ENCODE data around the gene CDC42BPA. TPM values are rescaled to one million over a fixed set of nuclear protein-coding genes. Genes with fewer than 3 reads are reported as not detected.
A peak's percentile ranks its signal among the peaks of the same experiment; 100 is the strongest.

CDC42BPA gene, protein sequence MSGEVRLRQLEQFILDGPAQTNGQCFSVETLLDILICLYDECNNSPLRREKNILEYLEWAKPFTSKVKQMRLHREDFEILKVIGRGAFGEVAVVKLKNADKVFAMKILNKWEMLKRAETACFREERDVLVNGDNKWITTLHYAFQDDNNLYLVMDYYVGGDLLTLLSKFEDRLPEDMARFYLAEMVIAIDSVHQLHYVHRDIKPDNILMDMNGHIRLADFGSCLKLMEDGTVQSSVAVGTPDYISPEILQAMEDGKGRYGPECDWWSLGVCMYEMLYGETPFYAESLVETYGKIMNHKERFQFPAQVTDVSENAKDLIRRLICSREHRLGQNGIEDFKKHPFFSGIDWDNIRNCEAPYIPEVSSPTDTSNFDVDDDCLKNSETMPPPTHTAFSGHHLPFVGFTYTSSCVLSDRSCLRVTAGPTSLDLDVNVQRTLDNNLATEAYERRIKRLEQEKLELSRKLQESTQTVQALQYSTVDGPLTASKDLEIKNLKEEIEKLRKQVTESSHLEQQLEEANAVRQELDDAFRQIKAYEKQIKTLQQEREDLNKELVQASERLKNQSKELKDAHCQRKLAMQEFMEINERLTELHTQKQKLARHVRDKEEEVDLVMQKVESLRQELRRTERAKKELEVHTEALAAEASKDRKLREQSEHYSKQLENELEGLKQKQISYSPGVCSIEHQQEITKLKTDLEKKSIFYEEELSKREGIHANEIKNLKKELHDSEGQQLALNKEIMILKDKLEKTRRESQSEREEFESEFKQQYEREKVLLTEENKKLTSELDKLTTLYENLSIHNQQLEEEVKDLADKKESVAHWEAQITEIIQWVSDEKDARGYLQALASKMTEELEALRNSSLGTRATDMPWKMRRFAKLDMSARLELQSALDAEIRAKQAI (N-terminal part only)
- total RNA-seq, result 60.7 TPM
- polyA plus RNA-seq (ENCODE audit: insufficient read depth, low read depth, low replicate concordance), result 11.2 TPM
- long read RNA-seq, donor 1, result 0 reads
- long read RNA-seq, donor 2, result 0 reads
- long read RNA-seq, donor 3, result 0 reads
- long read RNA-seq, donor 4, full-length matches to known transcripts, result 3 of 3 reads
- long read RNA-seq, donor 4, partial matches to known transcripts, result 0 of 3 reads
- long read RNA-seq, donor 4, other reads (novel, unspliced or antisense), result 0 of 3 reads
- long read RNA-seq, donor 5, result 0 reads
- long read RNA-seq, donor 6, result 0 reads
- long read RNA-seq, donor 7, full-length matches to known transcripts, result 1 of 64 reads
- long read RNA-seq, donor 7, partial matches to known transcripts, result 40 of 64 reads
- long read RNA-seq, donor 7, other reads (novel, unspliced or antisense), result 23 of 64 reads
- long read RNA-seq, donor 8, full-length matches to known transcripts, result 1 of 1 reads
- long read RNA-seq, donor 8, partial matches to known transcripts, result 0 of 1 reads
- long read RNA-seq, donor 8, other reads (novel, unspliced or antisense), result 0 of 1 reads
- long read RNA-seq, donor 9, result 0 reads
- long read RNA-seq, donor 10, partial matches to known transcripts, result 0 of 1 reads
- long read RNA-seq, donor 10, other reads (novel, unspliced or antisense), result 0 of 1 reads

DNA sequence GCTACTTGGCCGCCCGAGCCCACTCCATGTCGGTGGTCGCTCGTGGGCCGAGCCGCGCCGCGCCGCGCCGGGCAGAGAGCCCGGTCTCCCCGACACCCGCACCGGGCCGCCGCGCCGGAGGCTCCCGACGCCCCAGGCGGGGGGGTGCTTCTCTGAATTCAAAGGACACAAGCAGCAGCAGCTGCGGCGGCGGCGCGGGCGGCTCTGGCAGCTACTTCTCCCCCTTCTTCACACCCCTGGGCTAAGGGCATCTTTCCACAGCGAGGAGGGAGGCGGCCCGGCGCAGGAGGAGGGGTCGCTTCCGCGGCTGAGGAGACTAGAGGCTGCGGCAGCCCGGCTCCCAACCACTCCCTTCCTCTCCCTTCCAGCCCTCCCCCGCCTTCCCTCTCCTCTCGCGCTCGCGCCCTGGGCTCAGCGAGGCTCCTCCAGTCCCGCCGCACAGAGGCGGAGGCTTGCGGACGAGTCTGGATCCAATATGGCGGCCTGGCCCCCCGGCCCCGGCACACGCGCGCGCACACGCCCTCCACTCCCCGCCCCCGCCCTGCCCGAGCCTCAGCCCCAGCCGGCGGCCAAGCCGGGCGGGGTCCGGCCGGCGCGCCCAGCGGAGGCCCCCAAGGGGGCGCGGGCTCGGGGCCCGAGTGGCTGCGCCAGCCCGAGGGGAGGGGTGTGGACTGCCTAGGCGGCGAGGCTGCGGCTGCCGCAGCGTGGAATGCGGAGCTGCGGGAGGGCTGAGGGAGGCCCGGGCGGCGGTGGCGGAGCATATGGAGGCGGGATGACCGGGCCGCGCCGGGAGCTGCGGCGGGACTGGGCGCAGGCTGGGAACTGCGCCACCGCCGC, at the start of gene CDC42BPA:
TSS of gene CDC42BPA (minus strand) at position 477 of the 837 bp plus-strand sequence. CDS start 1,310 bp downstream, outside the sequence.
- Histone ChIP-seq H3K9ac (ENCODE audit: low read length in 3 of 3) (peak within 1 kb of the TSS; percentile 60 to 85 (median 75)), H3K36me3 (ENCODE audit: control insufficient read depth in 2 of 3, insufficient read depth in 3 of 3, low read length in 3 of 3) (no peaks in the 10 kb centered on the region), H3K27me3 (ENCODE audit: control insufficient read depth, insufficient read depth, low read length) (no peaks in the 10 kb centered on the region), H3K4me1 (ENCODE audit: control insufficient read depth in 2 of 3, insufficient read depth in 2 of 3, low read depth in 1 of 3, low read length in 3 of 3) (peaks cover 0 to 9% (median 2%) of the 10 kb centered on the region in 3 donors), H3K4me3 (ENCODE audit: low read length in 3 of 3) (peak within 1 kb of the TSS; percentile 67 to 89 (median 83)), H3K27ac (ENCODE audit: low read depth in 2 of 2, low read length in 2 of 2) (peak within 1 kb of the TSS; percentile 83 to 89), H3K9me3 (ENCODE audit: control insufficient read depth in 2 of 3, insufficient read depth in 1 of 3, low read length in 3 of 3) (no peaks in the 10 kb centered on the region)
- no peak for FAIRE-seq
- TF ChIP-seq, protein P1, sequence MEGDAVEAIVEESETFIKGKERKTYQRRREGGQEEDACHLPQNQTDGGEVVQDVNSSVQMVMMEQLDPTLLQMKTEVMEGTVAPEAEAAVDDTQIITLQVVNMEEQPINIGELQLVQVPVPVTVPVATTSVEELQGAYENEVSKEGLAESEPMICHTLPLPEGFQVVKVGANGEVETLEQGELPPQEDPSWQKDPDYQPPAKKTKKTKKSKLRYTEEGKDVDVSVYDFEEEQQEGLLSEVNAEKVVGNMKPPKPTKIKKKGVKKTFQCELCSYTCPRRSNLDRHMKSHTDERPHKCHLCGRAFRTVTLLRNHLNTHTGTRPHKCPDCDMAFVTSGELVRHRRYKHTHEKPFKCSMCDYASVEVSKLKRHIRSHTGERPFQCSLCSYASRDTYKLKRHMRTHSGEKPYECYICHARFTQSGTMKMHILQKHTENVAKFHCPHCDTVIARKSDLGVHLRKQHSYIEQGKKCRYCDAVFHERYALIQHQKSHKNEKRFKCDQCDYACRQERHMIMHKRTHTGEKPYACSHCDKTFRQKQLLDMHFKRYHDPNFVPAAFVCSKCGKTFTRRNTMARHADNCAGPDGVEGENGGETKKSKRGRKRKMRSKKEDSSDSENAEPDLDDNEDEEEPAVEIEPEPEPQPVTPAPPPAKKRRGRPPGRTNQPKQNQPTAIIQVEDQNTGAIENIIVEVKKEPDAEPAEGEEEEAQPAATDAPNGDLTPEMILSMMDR (IDR thresholded peaks at IDR 0.05; ENCODE audit: borderline replicate concordance, extremely low read depth, insufficient read depth), result no peak
- intact Hi-C loops (cut with DNase I), result no loop called here
- peak; percentile 92 to 97 (median 95) for DNase-seq

DNA sequence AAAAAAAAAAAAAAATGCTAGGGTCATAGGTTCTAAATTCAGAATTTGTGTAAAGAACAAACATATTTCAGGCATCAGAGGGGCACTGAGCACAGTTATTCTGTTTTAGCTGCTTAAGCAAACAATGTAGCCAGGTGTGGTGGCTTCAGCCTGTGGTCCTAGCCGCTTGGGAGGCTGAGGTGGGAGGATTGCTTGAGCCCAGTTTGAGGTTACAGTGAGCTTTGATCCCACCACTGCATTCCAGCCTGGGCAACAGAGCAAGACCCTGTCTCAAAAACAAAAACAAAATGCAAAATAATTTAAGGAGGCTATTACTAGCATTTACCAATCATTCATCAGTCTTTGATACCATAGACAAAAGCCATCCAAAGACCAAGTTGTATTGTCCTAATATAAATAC, 49.7 kb upstream of the CDC42BPA start:
- TF ChIP-seq, protein P1 (IDR thresholded peaks at IDR 0.05; ENCODE audit: borderline replicate concordance, extremely low read depth, insufficient read depth), result no peak
- no peaks in the 10 kb centered on the region for H3K36me3 ChIP-seq (ENCODE audit: control insufficient read depth in 2 of 3, insufficient read depth in 3 of 3, low read length in 3 of 3)
- no peaks in the 10 kb centered on the region for H3K27me3 ChIP-seq (ENCODE audit: control insufficient read depth, insufficient read depth, low read length)
- no peaks in the 10 kb centered on the region for H3K4me1 ChIP-seq (ENCODE audit: control insufficient read depth in 2 of 3, insufficient read depth in 2 of 3, low read depth in 1 of 3, low read length in 3 of 3)
- no peak overlapping the region for H3K4me3 ChIP-seq (ENCODE audit: low read length in 3 of 3)
- H3K27ac ChIP-seq (ENCODE audit: low read depth in 2 of 2, low read length in 2 of 2), result no peak overlapping the region
- DNase-seq, result no peak
- intact Hi-C loops (cut with DNase I), result no loop called here
- no peaks in the 10 kb centered on the region for H3K9me3 ChIP-seq (ENCODE audit: control insufficient read depth in 2 of 3, insufficient read depth in 1 of 3, low read length in 3 of 3)
- H3K9ac ChIP-seq (ENCODE audit: low read length in 3 of 3), result no peak overlapping the region
- no peak for FAIRE-seq
